Upper lobe of left lung (tissue), 6 donors: ENCODE data around the gene ERICH3. TPM values are rescaled to one million over a fixed set of nuclear protein-coding genes. Genes with fewer than 3 reads are reported as not detected.

ENCODE experiments used
- ATAC-seq, 2 donors: fragments of 200-7000 bp; cut with Tn5 transposase; one replicate each; pipeline ENCODE4 v1.9.1; 2022; ENCODE audit warnings: mild to moderate bottlenecking in 2 of 2, moderate library complexity in 2 of 2; ENCODE audit not compliant: low FRiP score in 2 of 2
- DNase-seq, 2 donors: peaks; one replicate each; pipeline ENCODE4 v3.0.0-alpha.2; 2019 to 2020
- H3K27ac ChIP-seq, 4 donors: fragments of 200-600 bp; sonication (generic); one replicate each; pipeline ENCODE4 v1.5.1; 2016 to 2019
- H3K27me3 ChIP-seq, 4 donors: fragments of 200-600 bp; sonication (generic); one replicate each; pipeline ENCODE4 v1.5.1; 2017 to 2019
- H3K36me3 ChIP-seq, 4 donors: fragments of 200-600 bp; sonication (generic); one replicate each; pipeline ENCODE4 v1.5.1; 2016 to 2019
- H3K4me1 ChIP-seq, 4 donors: fragments of 200-600 bp; sonication (generic); one replicate each; pipeline ENCODE4 v1.5.1; 2018 to 2019
- H3K4me3 ChIP-seq, 4 donors: fragments of 200-600 bp; sonication (generic); one replicate each; pipeline ENCODE4 v1.5.1; 2017 to 2019; ENCODE audit warnings: mild to moderate bottlenecking in 2 of 4, moderate library complexity in 1 of 4
- H3K9me3 ChIP-seq, 4 donors: fragments of 200-600 bp; sonication (generic); one replicate each; pipeline ENCODE4 v1.5.1; 2018 to 2019
- EP300 ChIP-seq, 4 donors: sonication (generic); formaldehyde crosslinking; IDR thresholded peaks; one replicate each; pipeline ENCODE4 v1.5.1; 2017; ENCODE audit warnings: antibody characterized with exemption in 4 of 4, control low read depth in 2 of 4
- POLR2A ChIP-seq, 4 donors: fragments of 450-650 bp; IDR thresholded peaks; one replicate each; pipeline ENCODE4 v1.5.1; 2016 to 2017; ENCODE audit warnings: antibody characterized with exemption in 4 of 4, mild to moderate bottlenecking in 2 of 4
- POLR2AphosphoS5 ChIP-seq, 2 donors: sonication (generic); formaldehyde crosslinking; IDR thresholded peaks; one replicate each; pipeline ENCODE4 v1.5.1; 2017; ENCODE audit warnings: antibody characterized with exemption in 2 of 2
- WGBS, 2 donors: methylation state at CpG; one replicate each; pipeline ENCODE4 v1.1.5; 2017 to 2018; 5-methylcytosine and 5-hydroxymethylcytosine counted together
- total RNA-seq, 6 donors: library from RNA; depleted of rRNA in 4 of 6; stranded (reverse); fragments of >200 nt in 4 of 6; gene quantifications; one replicate each; pipeline versions ENCODE4 v1.1.0 to v1.2.1, GENCODE V29; 2016 to 2021
- TF ChIP-seq, protein P1 (sequence below), 6 experiments: fragments of 450-650 bp in 4 of 6; fragments of 200-600 bp in 2 of 6; sonication (generic) in 2 of 6; IDR thresholded peaks; one replicate each; pipeline ENCODE4 v1.5.1; 2016 to 2019; ENCODE audit warnings: antibody characterized with exemption in 6 of 6
- donor health status: DM: no; HTN: no; CAD: no; lungs with moderate emphysema.
- donor health status: DM: no; HTN: yes; CAD: no; lungs with severe emphysema.

The ERICH3 gene
- total RNA-seq, 6 donors from 2014 or later: 0.23 to 37.5 (median 3.7) TPM

DNA sequence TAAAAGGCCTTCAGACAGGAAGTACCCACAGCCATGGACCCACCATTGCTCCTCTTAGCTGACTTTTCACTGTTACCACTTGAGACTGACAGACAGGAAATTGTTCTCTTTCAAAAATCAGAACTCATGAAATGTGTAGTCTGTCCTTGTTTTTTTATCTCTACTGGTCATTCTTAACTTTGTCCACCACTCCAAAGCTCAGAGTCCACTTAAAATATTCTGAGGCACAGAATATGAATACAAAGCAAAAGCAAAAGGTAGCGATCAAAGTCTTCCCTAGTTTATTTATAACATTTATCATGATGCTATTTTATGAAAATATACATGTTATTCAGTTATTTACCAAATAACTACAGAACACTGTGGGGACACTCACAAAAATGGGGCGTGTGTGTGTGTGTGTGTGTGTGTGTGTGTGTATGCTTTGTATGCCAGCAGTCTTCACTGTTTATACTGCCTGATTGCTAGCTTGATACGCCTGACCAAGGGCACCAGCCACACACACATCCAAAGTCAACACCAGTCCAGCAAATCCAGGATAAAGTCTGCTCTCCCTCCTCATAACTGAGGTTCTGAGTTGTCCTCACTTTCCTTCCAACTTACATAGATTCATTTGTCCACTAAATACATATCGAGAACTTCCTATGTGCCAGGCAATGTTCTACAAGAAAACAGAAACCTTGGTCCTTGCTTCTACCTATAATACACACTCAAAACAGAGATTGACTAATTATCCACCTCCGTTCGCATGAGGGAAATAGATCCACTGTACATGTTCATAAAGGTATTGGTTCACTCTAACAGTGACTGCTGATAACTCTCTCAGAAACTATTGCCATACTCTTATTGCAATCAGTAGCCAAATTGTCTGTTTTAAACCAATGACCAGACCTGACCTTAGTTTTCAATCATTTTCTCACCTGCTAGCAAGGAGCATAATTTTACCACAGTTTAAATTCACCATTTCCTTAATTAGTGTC, 79.4 kb downstream of the ERICH3 start:
- no peaks in the 10 kb centered on the region for H3K36me3 ChIP-seq
- H3K27me3 ChIP-seq: no peaks in the 10 kb centered on the region
- no peaks in the 10 kb centered on the region for H3K9me3 ChIP-seq
- no peak overlapping the region for H3K4me3 ChIP-seq
- H3K27ac ChIP-seq: no peak overlapping the region
- DNase-seq (no peak), ATAC-seq (no peak)
- no peaks in the 10 kb centered on the region for H3K4me1 ChIP-seq
- WGBS, 2 donors: 82 to 86% methylated on average over 6 of the region's 6 CpGs
- no peak for TF ChIP-seq POLR2A (IDR thresholded peaks at IDR 0.05)
- no peak for TF ChIP-seq POLR2AphosphoS5 (IDR thresholded peaks at IDR 0.05)
- no peak for TF ChIP-seq EP300 (IDR thresholded peaks at IDR 0.05)

DNA sequence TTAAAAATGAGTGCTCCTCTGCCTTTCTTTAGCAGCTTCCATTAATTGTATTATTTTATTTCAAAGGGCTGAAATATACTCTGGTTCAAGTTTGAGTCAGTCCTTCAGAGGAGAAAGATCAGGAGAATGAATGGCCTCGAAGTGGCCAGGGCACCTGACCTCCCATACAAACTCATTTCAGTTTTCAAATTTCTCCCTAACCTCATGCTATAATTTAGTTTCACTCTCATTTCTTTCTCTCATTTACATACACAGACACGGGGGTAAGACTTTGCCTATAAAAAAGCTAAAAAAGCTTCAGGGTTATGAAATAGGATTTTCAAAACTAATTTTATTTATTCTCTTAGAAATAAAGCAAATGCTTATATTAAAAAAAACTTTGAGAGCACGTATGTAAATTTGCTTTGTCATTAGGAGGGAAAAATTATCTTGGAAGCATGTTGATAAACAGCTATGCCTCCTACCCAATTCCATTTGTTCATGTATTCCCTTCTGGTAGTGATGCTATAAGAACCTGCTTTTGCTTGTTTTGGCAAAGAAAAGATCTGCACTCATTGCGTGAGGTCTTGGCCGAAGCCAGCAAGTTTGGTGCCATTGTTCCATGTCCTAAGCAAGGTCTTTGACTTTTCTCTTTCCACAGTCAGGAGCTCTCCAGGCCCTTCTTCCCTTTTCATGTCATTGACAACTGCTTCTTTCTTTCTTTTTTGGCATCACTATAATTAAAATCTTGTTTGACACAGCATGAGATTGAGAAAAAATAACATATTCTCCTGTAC, 80.8 kb downstream of the ERICH3 start:
- WGBS, 2 donors: 80 to 84% methylated on average over 5 of the region's 5 CpGs
- Histone ChIP-seq H3K27ac (no peak overlapping the region), H3K9me3 (no peaks in the 10 kb centered on the region), H3K4me3 (no peak overlapping the region), H3K27me3 (no peaks in the 10 kb centered on the region), H3K4me1 (no peaks in the 10 kb centered on the region), H3K36me3 (no peaks in the 10 kb centered on the region)
- no peak for DNase-seq
- ATAC-seq: no peak
- TF ChIP-seq EP300 (IDR thresholded peaks at IDR 0.05) (no peak), POLR2A (IDR thresholded peaks at IDR 0.05) (no peak), POLR2AphosphoS5 (IDR thresholded peaks at IDR 0.05) (no peak)
- TF ChIP-seq, protein P1, sequence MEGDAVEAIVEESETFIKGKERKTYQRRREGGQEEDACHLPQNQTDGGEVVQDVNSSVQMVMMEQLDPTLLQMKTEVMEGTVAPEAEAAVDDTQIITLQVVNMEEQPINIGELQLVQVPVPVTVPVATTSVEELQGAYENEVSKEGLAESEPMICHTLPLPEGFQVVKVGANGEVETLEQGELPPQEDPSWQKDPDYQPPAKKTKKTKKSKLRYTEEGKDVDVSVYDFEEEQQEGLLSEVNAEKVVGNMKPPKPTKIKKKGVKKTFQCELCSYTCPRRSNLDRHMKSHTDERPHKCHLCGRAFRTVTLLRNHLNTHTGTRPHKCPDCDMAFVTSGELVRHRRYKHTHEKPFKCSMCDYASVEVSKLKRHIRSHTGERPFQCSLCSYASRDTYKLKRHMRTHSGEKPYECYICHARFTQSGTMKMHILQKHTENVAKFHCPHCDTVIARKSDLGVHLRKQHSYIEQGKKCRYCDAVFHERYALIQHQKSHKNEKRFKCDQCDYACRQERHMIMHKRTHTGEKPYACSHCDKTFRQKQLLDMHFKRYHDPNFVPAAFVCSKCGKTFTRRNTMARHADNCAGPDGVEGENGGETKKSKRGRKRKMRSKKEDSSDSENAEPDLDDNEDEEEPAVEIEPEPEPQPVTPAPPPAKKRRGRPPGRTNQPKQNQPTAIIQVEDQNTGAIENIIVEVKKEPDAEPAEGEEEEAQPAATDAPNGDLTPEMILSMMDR (IDR thresholded peaks at IDR 0.05): no peak

DNA sequence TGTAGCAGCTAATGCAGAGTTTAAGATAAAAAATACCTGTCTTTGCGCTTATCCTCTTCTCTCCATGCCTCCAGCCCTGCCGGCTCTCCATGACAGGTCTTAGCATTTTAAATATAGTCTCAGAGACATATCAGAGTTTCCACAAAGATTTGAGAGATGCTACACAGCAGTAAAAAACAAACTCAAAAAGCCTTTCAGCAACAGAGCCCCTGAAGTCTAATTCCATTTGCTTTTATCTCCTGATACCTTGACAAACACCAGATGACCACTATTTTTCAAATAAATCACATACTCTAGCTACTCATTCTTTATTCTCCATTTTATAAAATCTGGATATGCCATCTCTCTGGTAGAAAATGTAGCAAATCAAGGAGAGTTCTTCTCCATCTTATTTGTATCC, 81.6 kb downstream of the ERICH3 start:
- H3K27ac ChIP-seq: no peak overlapping the region
- no peaks in the 10 kb centered on the region for H3K27me3 ChIP-seq
- no peaks in the 10 kb centered on the region for H3K9me3 ChIP-seq
- H3K4me1 ChIP-seq: no peaks in the 10 kb centered on the region
- DNase-seq (no peak), ATAC-seq (no peak)
- H3K4me3 ChIP-seq: no peak overlapping the region
- TF ChIP-seq EP300 (IDR thresholded peaks at IDR 0.05) (no peak), POLR2A (IDR thresholded peaks at IDR 0.05) (no peak), POLR2AphosphoS5 (IDR thresholded peaks at IDR 0.05) (no peak)
- TF ChIP-seq, protein P1 (IDR thresholded peaks at IDR 0.05): no peak
- 78 to 85% methylated on average over 2 of the region's 2 CpGs for WGBS, 2 donors
- H3K36me3 ChIP-seq: no peaks in the 10 kb centered on the region

DNA sequence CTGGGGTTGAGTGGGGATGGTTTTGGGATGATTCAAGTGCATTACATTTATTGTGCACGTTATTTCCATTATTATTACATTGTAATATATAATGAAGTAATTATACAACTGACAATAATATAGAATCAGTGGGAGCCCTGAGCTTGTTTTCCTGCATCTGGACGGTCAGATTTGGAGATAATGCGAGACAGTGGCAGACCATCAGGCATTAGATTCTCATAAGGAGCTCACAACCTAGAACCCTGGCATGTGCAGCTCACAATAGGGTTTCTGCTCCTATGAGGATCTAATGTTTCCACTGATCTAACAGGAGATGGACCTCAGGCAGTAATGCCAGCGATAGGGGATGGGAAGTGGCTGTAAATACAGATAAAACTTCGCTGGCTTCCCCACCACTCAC, 83.3 kb downstream of the ERICH3 start:
- TF ChIP-seq POLR2A (IDR thresholded peaks at IDR 0.05): no peak
- no peak for TF ChIP-seq EP300 (IDR thresholded peaks at IDR 0.05)
- TF ChIP-seq, protein P1 (IDR thresholded peaks at IDR 0.05): no peak
- TF ChIP-seq POLR2AphosphoS5 (IDR thresholded peaks at IDR 0.05): no peak
- no peak overlapping the region for H3K27ac ChIP-seq
- H3K9me3 ChIP-seq: no peaks in the 10 kb centered on the region
- ATAC-seq (no peak), DNase-seq (no peak)
- no peak overlapping the region for H3K4me3 ChIP-seq
- no peaks in the 10 kb centered on the region for H3K36me3 ChIP-seq
- H3K27me3 ChIP-seq: no peaks in the 10 kb centered on the region
- WGBS, 2 donors: 76 to 88% methylated on average over 5 of the region's 5 CpGs
- no peaks in the 10 kb centered on the region for H3K4me1 ChIP-seq

DNA sequence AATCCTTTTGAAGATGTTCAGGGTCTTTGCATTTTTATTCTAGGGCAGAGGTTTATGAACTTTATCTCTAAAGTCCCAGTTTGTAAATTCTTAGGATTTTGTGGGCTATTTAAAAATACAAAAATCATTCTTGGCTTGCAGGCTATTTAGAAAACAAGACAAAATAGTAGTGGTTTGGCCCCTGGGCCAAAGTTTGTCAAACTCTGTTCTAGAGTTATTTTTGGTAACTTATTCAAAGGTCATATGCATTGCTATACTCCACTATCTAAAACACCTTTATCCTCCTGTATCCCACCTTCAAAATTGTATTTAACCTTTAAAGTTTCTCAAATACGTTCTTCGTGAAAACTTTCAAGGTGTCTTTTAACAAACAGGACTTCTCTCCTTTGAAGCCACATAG, 85.7 kb downstream of the ERICH3 start:
- ATAC-seq (no peak), DNase-seq (no peak)
- Histone ChIP-seq H3K27ac (no peak overlapping the region), H3K27me3 (no peaks in the 10 kb centered on the region), H3K36me3 (no peaks in the 10 kb centered on the region), H3K4me3 (no peak overlapping the region), H3K9me3 (no peaks in the 10 kb centered on the region), H3K4me1 (no peaks in the 10 kb centered on the region)
- no peak for TF ChIP-seq POLR2AphosphoS5 (IDR thresholded peaks at IDR 0.05)
- TF ChIP-seq POLR2A (IDR thresholded peaks at IDR 0.05): no peak
- TF ChIP-seq EP300 (IDR thresholded peaks at IDR 0.05): no peak
- TF ChIP-seq, protein P1 (IDR thresholded peaks at IDR 0.05): no peak
- 92 to 96% methylated on average over 2 of the region's 2 CpGs for WGBS, 2 donors
